GM21786 (cell line): Measurements from ENCODE around the gene ITPRID1.
"Not testable (repeated sequence)": the region's sequence is repeated elsewhere in the genome, so short reads cannot be mapped to it uniquely, and the experiment has no call there.

Experiments
- ATAC-seq: cut with Tn5 transposase; IDR thresholded peaks from one replicate; pipeline ENCODE4 v1.9.1; 2021; ENCODE audit not compliant: unreplicated experiment

The ITPRID1 gene

GRCh38 chr7:31513790-31514189, at the start of gene ITPRID1:
Gene ITPRID1 (plus strand): TSS chr7:31514090. CDS start chr7:31553025, 38,935 bp downstream.
- ATAC-seq, result no peak

DNA sequence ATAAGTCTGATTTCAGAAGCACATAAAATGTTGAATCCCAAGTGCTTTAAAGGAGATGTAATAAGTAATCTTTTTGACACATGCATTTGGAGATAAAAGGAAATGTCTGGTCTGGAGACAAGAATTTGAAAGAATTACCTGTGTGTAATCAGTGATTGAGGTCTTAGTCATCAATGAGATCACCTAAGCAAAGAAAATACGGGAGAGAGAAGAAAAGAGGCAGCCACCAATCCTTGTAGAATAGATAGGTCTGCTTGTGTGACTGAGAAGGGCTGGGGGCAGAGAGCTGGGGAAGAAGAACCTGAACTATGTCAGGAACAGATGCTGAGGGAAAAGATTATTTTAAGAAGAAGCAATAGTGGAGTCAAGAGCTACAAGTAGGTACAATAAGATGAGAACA, 49.3 kb upstream of the ITPRID1 start:
- no peak for ATAC-seq

DNA sequence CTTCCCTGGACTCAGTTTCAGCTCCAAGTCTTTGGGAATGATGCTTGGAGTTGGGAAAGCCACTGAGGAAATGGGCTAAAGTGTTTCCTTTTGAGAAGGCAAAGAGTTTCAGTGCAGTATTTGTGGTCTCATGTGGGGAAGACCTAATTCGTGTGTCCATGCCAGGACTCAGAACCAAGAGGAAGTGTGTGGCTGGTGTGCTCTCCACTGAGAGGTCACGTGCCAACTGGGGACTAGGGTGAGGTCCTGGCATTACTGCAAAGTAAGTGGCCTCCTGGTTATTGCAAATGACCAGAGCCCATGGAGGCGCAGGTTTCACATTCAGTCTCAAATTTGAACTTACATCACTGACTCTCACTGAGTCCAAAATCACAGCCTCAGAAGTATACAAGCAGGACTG, 48.6 kb upstream of the ITPRID1 start:
- no peak for ATAC-seq

GRCh38 chr7:31466036-31466435, 47.9 kb upstream of the ITPRID1 start:
- ATAC-seq, result peak; percentile 53

DNA sequence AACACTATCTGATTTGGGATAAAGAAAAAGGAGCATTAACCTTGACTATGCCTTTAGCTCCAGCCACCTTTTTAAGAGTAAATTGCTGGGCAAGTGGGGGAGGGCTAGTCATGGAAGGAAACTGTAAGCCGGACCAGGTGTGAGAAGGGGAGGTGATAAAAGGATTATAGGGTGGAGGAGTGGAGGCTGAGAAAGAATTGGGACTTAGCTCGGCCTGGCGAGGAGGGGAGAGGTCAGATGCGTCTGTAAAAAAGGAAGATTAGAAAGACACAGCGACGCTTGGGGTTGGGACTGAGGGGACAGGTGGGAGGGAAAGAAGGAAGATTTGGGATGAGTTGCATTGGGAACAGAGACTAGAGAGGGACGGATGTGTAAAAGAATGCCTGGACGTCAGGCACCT, 43.0 kb upstream of the ITPRID1 start:
- ATAC-seq, result not testable (repeated sequence)

GRCh38 chr7:31475368-31475767, 38.5 kb upstream of the ITPRID1 start:
- ATAC-seq, result no peak

DNA sequence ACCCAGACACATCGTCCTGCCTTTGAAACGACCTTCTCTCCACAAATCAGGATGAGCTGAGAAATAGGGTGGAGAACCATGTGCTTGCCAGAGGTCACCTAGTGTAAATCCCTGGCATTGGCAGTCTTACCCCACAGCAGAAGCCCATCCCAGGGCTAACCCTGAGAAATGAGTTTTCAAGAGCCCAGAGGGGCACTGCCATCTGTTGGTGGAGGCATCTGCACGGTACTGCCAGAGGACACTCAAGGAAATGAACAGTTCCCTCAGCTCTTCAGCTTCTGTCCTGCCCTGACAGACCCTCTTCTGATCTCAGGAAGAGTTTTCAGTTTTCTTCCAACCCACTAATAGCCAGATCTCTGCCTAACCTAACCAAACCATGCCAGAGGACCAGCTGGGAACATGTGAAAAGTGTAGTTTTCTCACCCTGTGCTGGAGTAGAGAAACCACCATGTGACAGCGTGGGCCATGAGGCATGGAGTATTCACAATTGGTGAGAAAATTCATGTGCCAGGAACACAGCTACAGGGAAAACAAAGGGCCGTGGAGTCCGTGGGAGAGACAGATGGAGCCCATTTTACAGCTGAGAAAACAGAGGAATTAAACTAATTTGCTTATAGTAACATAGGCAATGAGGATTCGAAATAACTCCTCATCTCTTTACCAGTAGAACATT, 37.7 kb upstream of the ITPRID1 start:
- ATAC-seq, result no peak

- no peak for ATAC-seq
Measured at GRCh38 chr7:31476941-31477677, 36.8 kb upstream of the ITPRID1 start.

GRCh38 chr7:31478018-31478417, 35.9 kb upstream of the ITPRID1 start:
- no peak for ATAC-seq

DNA sequence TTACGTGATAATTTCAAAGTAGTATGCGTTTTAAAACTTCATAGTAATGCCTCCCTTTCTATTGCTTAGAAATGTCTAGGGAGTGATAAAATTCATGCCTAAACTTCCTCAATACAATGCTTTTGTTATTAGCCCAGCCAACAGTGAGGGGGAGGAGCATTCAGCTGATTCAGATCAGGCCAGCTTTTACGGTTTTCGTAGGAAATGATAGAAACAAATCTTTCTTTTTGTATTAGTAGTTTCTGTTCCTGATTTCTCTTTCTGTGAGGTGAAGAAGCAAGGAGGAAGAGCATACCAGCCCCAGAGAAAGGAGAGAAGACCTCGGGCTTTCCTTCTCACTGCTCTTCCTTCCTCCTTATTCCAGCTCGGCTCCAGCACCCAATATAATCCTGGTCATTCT, 35.2 kb upstream of the ITPRID1 start:
- peak; percentile 90 for ATAC-seq

- no peak for ATAC-seq
Measured at GRCh38 chr7:31487071-31487470, 26.8 kb upstream of the ITPRID1 start.

GRCh38 chr7:31487476-31487875, 26.4 kb upstream of the ITPRID1 start:
- ATAC-seq, result no peak

- peak; percentile 89 for ATAC-seq
Measured at GRCh38 chr7:31488562-31489203, 25.2 kb upstream of the ITPRID1 start.

GRCh38 chr7:31490796-31491314, 23.0 kb upstream of the ITPRID1 start:
- ATAC-seq, result no peak

- no peak for ATAC-seq
Measured at GRCh38 chr7:31492086-31492485, 21.8 kb upstream of the ITPRID1 start.

DNA sequence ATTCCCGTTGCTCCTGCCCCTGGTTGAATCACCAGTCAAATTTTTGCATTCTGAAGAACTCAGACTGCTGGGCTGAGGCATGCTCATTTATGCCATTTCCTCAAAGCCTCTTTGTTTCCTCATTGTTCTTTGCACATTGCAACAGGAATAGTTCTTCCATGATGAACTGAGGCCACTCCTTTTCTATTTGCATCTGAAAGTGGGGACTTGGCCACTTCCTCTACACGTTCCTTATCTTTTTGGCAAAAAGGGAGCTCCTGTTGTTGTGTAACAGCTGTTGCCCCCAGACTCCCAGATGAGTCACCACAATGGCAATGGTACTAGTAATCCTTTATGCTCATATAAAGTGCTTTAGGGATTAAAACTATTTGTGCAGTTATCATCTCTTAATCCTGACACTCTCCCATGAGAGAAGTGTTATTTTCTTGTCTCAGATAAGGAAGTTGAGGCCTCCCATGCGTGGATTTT, 20.1 kb upstream of the ITPRID1 start:
- no peak for ATAC-seq

DNA sequence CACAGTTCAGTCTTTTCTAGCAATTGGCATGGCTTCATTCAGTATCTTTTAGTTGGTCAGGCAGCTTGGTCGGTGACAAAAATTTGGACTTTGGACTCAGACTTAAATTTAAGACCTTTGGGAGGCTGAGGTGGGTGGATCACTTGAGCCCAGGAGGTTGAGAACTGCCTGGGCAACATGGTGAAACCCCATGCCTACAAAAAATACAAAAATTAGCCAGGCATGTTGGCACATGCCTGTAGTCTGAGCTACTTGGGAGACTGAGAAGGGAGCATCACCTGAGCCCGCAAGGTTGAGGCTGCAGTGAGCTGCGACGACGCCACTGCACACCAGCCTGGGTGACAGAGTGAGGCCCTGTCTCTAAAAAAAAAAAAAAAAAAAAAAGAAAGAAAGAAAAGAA, 19.5 kb upstream of the ITPRID1 start:
- ATAC-seq, result no peak

DNA sequence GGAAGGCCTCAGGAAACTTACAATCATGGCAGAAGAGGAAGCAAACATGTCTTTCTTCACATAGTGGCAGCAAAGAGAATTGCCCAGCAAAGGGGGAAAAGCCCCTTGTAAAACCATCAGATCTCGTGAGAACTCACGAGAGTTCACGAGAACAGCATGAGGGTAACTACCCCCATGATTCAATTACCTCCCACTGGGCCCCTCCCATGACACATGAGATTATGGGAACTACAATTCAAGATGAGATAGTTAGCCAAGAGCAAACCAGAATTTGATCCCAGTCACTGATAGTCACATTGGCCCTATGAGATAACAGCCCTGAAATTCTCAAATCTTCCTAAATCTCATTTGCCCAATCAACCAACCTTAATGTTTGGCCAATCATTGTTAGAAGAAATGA, 18.2 kb upstream of the ITPRID1 start:
- ATAC-seq, result no peak

DNA sequence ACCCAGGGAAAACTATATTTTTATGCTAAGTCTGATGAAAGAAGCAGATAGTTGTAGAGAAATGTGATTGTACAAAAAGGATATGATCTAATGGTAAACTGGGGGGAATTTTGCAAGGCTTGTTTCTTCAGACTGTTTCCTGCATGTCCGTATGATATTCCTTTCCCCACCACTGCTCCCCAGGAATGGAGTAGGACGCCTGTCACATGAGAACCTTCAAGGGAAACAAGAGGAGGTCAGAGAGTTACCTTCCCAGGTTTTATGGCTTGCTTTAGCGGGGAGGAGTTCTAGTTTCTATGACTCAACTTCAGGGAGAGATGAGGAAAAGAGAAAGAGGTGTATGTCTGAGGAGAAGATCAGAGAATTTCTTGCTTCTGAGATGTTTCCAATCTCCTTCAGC, 16.4 kb upstream of the ITPRID1 start:
- ATAC-seq, result no peak

DNA sequence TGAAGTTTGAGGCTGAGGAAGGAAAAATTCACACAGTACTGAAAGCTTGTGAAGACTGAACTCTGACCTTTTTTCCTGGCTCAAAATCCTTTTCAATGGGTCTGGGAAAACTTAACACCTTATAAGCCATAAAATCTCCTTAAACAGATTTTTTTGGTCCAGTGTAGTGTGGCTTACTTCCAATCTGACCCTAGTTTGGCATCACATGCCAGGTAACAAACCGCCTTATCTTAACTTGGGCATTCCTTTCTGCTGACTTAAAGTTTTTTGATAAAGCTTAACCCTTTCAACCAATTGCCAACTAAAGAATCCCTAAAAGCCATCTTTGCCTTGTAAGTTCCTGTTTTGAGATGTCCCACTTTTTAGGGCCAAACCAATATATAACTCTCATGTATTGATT, 13.2 kb upstream of the ITPRID1 start:
- ATAC-seq, result no peak

- ATAC-seq, result no peak
Measured at GRCh38 chr7:31508823-31509222, 5.1 kb upstream of the ITPRID1 start.

DNA sequence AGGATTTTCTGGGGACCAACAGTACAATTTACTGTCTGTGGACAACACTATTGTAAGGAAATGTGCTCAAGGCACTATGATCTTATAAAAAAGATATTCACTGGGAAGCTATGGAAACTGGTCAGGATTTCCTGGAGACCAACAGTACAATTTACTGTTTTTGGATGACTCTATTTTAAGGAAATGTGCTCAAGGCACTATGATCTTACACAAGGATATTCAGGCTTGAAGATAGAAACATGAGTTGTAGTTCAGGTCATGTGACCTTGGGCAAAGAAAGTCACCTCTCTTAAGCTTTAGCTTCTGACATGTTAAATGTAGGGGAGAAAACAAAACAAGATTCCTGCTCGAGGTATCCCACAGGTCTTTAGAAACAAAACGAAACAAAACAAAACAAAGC, 1.7 kb upstream of the ITPRID1 start:
- ATAC-seq, result no peak
